HEK293 (cell line): ENCODE measurements around the gene SH3D19.

ENCODE experiments used
- CTCF ChIA-PET: fragments of 350-600 bp; formaldehyde crosslinking; extraction: SDS; loops from one replicate; lab custom pipeline; 2021; ENCODE audit warnings: antibody characterized with exemption; lab: Yijun Ruan, JAX
- POLR2A ChIA-PET: fragments of 300-600 bp; formaldehyde crosslinking; extraction: SDS; loops from one replicate; lab custom pipeline; 2020; ENCODE audit warnings: antibody characterized with exemption, inconsistent platforms; lab: Yijun Ruan, JAX
- H3K27ac ChIP-seq: fragments of 200-500 bp; sonication (Bioruptor generic); 2 replicates; pipeline ENCODE4 v1.5.1; 2014; ENCODE audit warnings: low read depth, low read length, control low read depth, inconsistent platforms; ENCODE audit errors: extremely low read depth
- H3K36me3 ChIP-seq, 2 experiments: fragments of 200-500 bp in 1 of 2; sonication (Bioruptor generic) in 1 of 2; 1 replicate in 1 of 2; 2 replicates in 1 of 2; pipeline ENCODE4 v1.5.1; 2014 to 2017; ENCODE audit warnings: inconsistent platforms in 2 of 2, low read length in 2 of 2; ENCODE audit not compliant: control insufficient read depth in 2 of 2, insufficient read depth in 1 of 2
- H3K4me1 ChIP-seq: fragments of 200-500 bp; sonication (Bioruptor generic); 2 replicates; pipeline ENCODE4 v1.5.1; 2014; ENCODE audit warnings: mild to moderate bottlenecking, low read length, inconsistent platforms; ENCODE audit not compliant: control insufficient read depth, insufficient read depth
- H3K4me3 ChIP-seq: 2 replicates; pipeline ENCODE4 v1.5.1; 2011; ENCODE audit warnings: low read depth, mild to moderate bottlenecking, control low read depth, low read length, moderate library complexity
- H3K9me3 ChIP-seq: fragments of 200-500 bp; sonication (Bioruptor generic); 2 replicates; pipeline ENCODE4 v1.5.1; 2014; ENCODE audit warnings: low read depth, low read length, inconsistent platforms; ENCODE audit not compliant: control insufficient read depth, insufficient read depth
- ELK4 ChIP-seq: IDR thresholded peaks from 2 replicates; pipeline ENCODE4 v1.6.1; 2011; ENCODE audit warnings: mild to moderate bottlenecking, low read depth, low read length, borderline replicate concordance
- IKZF3 ChIP-seq: fragments of 450-650 bp; IDR thresholded peaks from 2 replicates; pipeline ENCODE4 v1.5.0; 2018; ENCODE audit warnings: missing biosample characterization, mild to moderate bottlenecking, missing genetic modification characterization, moderate library complexity
- SP3 ChIP-seq: fragments of 450-650 bp; formaldehyde crosslinking; IDR thresholded peaks from 2 replicates; pipeline ENCODE4 v1.5.1; 2016; ENCODE audit warnings: missing biosample characterization, missing genetic modification characterization
- TSHZ1 ChIP-seq: fragments of 450-650 bp; formaldehyde crosslinking; IDR thresholded peaks from 2 replicates; pipeline ENCODE4 v1.5.1; 2016; ENCODE audit warnings: missing biosample characterization, missing genetic modification characterization, borderline replicate concordance
- WT1 ChIP-seq: fragments of 450-650 bp; formaldehyde crosslinking; IDR thresholded peaks from 2 replicates; pipeline ENCODE4 v1.5.1; 2016; ENCODE audit warnings: missing biosample characterization, missing genetic modification characterization
- YY1 ChIP-seq: fragments of 450-650 bp; formaldehyde crosslinking; IDR thresholded peaks from 2 replicates; pipeline ENCODE4 v1.5.1; 2018; ENCODE audit warnings: missing biosample characterization, missing genetic modification characterization
- ZBTB21 ChIP-seq: fragments of 450-650 bp; formaldehyde crosslinking; IDR thresholded peaks from 2 replicates; pipeline ENCODE4 v1.5.1; 2017; ENCODE audit warnings: missing biosample characterization, missing genetic modification characterization
- ZBTB6 ChIP-seq: fragments of 450-650 bp; formaldehyde crosslinking; IDR thresholded peaks from 2 replicates; pipeline ENCODE4 v1.5.1; 2017; ENCODE audit warnings: missing biosample characterization, missing genetic modification characterization
- ZFP37 ChIP-seq: fragments of 450-650 bp; formaldehyde crosslinking; IDR thresholded peaks from 2 replicates; pipeline ENCODE4 v1.5.1; 2016; ENCODE audit warnings: missing biosample characterization, missing genetic modification characterization
- ZNF132 ChIP-seq: fragments of 450-650 bp; formaldehyde crosslinking; IDR thresholded peaks from 2 replicates; pipeline ENCODE4 v1.5.1; 2017; ENCODE audit warnings: missing biosample characterization, missing genetic modification characterization, borderline replicate concordance
- ZNF169 ChIP-seq: fragments of 450-650 bp; formaldehyde crosslinking; IDR thresholded peaks from 2 replicates; pipeline ENCODE4 v1.5.1; 2016; ENCODE audit warnings: missing biosample characterization, missing genetic modification characterization
- ZNF24 ChIP-seq: fragments of 450-650 bp; formaldehyde crosslinking; IDR thresholded peaks from 2 replicates; pipeline ENCODE4 v1.5.1; 2016; ENCODE audit warnings: missing biosample characterization, missing genetic modification characterization
- ZNF311 ChIP-seq: fragments of 450-650 bp; formaldehyde crosslinking; IDR thresholded peaks from 2 replicates; pipeline ENCODE4 v1.5.1; 2017; ENCODE audit warnings: missing biosample characterization, missing genetic modification characterization, borderline replicate concordance
- ZNF416 ChIP-seq: fragments of 450-650 bp; formaldehyde crosslinking; IDR thresholded peaks from 2 replicates; pipeline ENCODE4 v1.5.1; 2016; ENCODE audit warnings: missing biosample characterization, missing genetic modification characterization
- ZNF513 ChIP-seq: fragments of 450-650 bp; IDR thresholded peaks from 2 replicates; pipeline ENCODE4 v1.5.1; 2018; ENCODE audit warnings: missing biosample characterization, missing genetic modification characterization
- ZNF544 ChIP-seq: fragments of 450-650 bp; formaldehyde crosslinking; IDR thresholded peaks from 2 replicates; pipeline ENCODE4 v1.5.0; 2017; ENCODE audit warnings: missing biosample characterization, missing genetic modification characterization
- ZNF707 ChIP-seq: fragments of 450-650 bp; formaldehyde crosslinking; IDR thresholded peaks from 2 replicates; pipeline ENCODE4 v1.5.1; 2016; ENCODE audit warnings: missing biosample characterization, missing genetic modification characterization
- ZNF777 ChIP-seq: fragments of 450-650 bp; formaldehyde crosslinking; IDR thresholded peaks from 2 replicates; pipeline ENCODE4 v1.5.1; 2017; ENCODE audit warnings: missing biosample characterization, missing genetic modification characterization, borderline replicate concordance

The SH3D19 gene

GRCh38 chr4:151247395-151247794, 78.0 kb downstream of the SH3D19 start:
- Histone ChIP-seq H3K4me1 (peaks cover 7% of the 10 kb centered on the region), H3K4me3 (no peak overlapping the region), H3K36me3 (no peaks in the 10 kb centered on the region), H3K9me3 (no peaks in the 10 kb centered on the region), H3K27ac (no peak overlapping the region)
- ChIA-PET CTCF (interaction anchor here (0.9 to 1.3 kb wide), 2 partner anchors 29 to 44 kb away, joined by 3 to 5 read pairs; partner anchors contain the start of gene PRSS48), POLR2A (no interaction called here)
- TF ChIP-seq ZNF132 (tag by site-specific recombination) (no peak), ZFP37 (tag by site-specific recombination) (no peak), ZNF169 (no peak), ZNF777 (tag by site-specific recombination) (no peak), ZBTB21 (no peak), ZNF311 (no peak), YY1 (tag by site-specific recombination) (no peak), ZBTB6 (tag by site-specific recombination) (no peak)

- H3K4me3 ChIP-seq: no peak overlapping the region
- ChIA-PET CTCF (interaction anchor here (1.3 kb wide), 1 partner anchor 30 kb away, joined by 5 read pairs; the partner anchor contains the start of gene PRSS48), POLR2A (no interaction called here)
- peaks cover 7% of the 10 kb centered on the region for H3K4me1 ChIP-seq
- H3K27ac ChIP-seq: no peak overlapping the region
- TF ChIP-seq TSHZ1 (tag by site-specific recombination): no peak
- TF ChIP-seq ZNF513 (tag by site-specific recombination): no peak
- TF ChIP-seq ZNF416 (tag by site-specific recombination): no peak
- TF ChIP-seq IKZF3 (tag by site-specific recombination): no peak
- no peak for TF ChIP-seq ZNF544 (tag by site-specific recombination)
- TF ChIP-seq WT1: no peak
- no peak for TF ChIP-seq ZNF24 (tag by site-specific recombination)
- no peak for TF ChIP-seq SP3
- TF ChIP-seq ZNF707: no peak
- no peak for TF ChIP-seq ELK4
- H3K9me3 ChIP-seq: no peaks in the 10 kb centered on the region
- H3K36me3 ChIP-seq: no peaks in the 10 kb centered on the region
These were observed 78.7 kb downstream of the SH3D19 start for GRCh38 chr4:151246742-151247141.
